HEK293 (cell line): ENCODE results near the gene SLC44A1.

Experiments
- KLF7 ChIP-seq: fragments of 450-650 bp; formaldehyde crosslinking; IDR thresholded peaks from 2 replicates; pipeline ENCODE4 v1.5.1; 2016; ENCODE audit warnings: missing biosample characterization, missing genetic modification characterization, borderline replicate concordance
- ZNF202 ChIP-seq: fragments of 450-650 bp; formaldehyde crosslinking; IDR thresholded peaks from 2 replicates; pipeline ENCODE4 v1.5.1; 2016; ENCODE audit warnings: missing biosample characterization, missing genetic modification characterization, borderline replicate concordance
- ZNF473 ChIP-seq: fragments of 450-650 bp; formaldehyde crosslinking; IDR thresholded peaks from 2 replicates; pipeline ENCODE4 v1.5.1; 2017; ENCODE audit warnings: missing biosample characterization, missing genetic modification characterization
- ZNF707 ChIP-seq: fragments of 450-650 bp; formaldehyde crosslinking; IDR thresholded peaks from 2 replicates; pipeline ENCODE4 v1.5.1; 2016; ENCODE audit warnings: missing biosample characterization, missing genetic modification characterization
- TF ChIP-seq, protein P1 (sequence below): fragments of 450-650 bp; formaldehyde crosslinking; IDR thresholded peaks from 2 replicates; pipeline ENCODE4 v1.5.1; 2016; ENCODE audit warnings: missing biosample characterization, missing genetic modification characterization
- TF ChIP-seq, protein P2 (sequence below): fragments of 450-650 bp; formaldehyde crosslinking; IDR thresholded peaks from 2 replicates; pipeline ENCODE4 v1.5.1; 2016; ENCODE audit warnings: missing biosample characterization, missing genetic modification characterization
- TF ChIP-seq, protein P3 (sequence below): fragments of 450-650 bp; formaldehyde crosslinking; IDR thresholded peaks from 2 replicates; pipeline ENCODE4 v1.5.1; 2017; ENCODE audit warnings: missing biosample characterization, missing genetic modification characterization

DNA sequence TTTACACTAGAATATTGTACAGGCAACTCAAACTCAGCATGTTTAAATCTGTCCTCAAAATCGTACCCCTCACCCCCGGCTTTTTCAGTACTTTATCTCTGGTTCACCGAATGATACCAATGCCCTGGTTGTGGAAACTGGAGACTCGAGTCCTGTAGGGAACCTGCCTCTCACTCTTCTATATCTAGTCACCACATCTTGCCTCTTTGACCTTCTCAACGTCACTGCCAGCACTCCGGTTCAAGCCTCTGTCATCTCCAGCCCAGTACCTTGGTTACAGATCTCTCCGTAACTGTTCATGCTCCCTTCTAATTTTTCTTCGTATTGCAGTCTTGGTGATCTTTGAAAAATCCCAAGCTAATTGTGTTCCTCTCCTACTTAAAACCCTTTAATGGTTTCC lies 6.7 kb downstream of the SLC44A1 start:
- TF ChIP-seq ZNF202 (no peak), ZNF707 (tag by site-specific recombination) (no peak), ZNF473 (tag by site-specific recombination) (no peak), KLF7 (no peak)
- TF ChIP-seq, protein P1, sequence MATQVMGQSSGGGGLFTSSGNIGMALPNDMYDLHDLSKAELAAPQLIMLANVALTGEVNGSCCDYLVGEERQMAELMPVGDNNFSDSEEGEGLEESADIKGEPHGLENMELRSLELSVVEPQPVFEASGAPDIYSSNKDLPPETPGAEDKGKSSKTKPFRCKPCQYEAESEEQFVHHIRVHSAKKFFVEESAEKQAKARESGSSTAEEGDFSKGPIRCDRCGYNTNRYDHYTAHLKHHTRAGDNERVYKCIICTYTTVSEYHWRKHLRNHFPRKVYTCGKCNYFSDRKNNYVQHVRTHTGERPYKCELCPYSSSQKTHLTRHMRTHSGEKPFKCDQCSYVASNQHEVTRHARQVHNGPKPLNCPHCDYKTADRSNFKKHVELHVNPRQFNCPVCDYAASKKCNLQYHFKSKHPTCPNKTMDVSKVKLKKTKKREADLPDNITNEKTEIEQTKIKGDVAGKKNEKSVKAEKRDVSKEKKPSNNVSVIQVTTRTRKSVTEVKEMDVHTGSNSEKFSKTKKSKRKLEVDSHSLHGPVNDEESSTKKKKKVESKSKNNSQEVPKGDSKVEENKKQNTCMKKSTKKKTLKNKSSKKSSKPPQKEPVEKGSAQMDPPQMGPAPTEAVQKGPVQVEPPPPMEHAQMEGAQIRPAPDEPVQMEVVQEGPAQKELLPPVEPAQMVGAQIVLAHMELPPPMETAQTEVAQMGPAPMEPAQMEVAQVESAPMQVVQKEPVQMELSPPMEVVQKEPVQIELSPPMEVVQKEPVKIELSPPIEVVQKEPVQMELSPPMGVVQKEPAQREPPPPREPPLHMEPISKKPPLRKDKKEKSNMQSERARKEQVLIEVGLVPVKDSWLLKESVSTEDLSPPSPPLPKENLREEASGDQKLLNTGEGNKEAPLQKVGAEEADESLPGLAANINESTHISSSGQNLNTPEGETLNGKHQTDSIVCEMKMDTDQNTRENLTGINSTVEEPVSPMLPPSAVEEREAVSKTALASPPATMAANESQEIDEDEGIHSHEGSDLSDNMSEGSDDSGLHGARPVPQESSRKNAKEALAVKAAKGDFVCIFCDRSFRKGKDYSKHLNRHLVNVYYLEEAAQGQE (tag by site-specific recombination) = no peak
- TF ChIP-seq, protein P2, sequence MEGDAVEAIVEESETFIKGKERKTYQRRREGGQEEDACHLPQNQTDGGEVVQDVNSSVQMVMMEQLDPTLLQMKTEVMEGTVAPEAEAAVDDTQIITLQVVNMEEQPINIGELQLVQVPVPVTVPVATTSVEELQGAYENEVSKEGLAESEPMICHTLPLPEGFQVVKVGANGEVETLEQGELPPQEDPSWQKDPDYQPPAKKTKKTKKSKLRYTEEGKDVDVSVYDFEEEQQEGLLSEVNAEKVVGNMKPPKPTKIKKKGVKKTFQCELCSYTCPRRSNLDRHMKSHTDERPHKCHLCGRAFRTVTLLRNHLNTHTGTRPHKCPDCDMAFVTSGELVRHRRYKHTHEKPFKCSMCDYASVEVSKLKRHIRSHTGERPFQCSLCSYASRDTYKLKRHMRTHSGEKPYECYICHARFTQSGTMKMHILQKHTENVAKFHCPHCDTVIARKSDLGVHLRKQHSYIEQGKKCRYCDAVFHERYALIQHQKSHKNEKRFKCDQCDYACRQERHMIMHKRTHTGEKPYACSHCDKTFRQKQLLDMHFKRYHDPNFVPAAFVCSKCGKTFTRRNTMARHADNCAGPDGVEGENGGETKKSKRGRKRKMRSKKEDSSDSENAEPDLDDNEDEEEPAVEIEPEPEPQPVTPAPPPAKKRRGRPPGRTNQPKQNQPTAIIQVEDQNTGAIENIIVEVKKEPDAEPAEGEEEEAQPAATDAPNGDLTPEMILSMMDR (tag by site-specific recombination) = no peak
- TF ChIP-seq, protein P3, sequence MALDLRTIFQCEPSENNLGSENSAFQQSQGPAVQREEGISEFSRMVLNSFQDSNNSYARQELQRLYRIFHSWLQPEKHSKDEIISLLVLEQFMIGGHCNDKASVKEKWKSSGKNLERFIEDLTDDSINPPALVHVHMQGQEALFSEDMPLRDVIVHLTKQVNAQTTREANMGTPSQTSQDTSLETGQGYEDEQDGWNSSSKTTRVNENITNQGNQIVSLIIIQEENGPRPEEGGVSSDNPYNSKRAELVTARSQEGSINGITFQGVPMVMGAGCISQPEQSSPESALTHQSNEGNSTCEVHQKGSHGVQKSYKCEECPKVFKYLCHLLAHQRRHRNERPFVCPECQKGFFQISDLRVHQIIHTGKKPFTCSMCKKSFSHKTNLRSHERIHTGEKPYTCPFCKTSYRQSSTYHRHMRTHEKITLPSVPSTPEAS (tag by site-specific recombination) = no peak
